SK-N-SH treated with all-trans-retinoic acid at 6 μM for 48 hours (cell line): ENCODE results near the gene MTOR.

Experiments used
- ATAC-seq: fragments of 200-7000 bp; cut with Tn5 transposase; 3 replicates; pipeline ENCODE4 v1.9.1; 2020; ENCODE audit warnings: mild to moderate bottlenecking, moderate library complexity
- ARNTL ChIP-seq: fragments of 450-650 bp; formaldehyde crosslinking; IDR thresholded peaks from 2 replicates; pipeline ENCODE4 v1.5.0; 2020; ENCODE audit warnings: low read depth, mild to moderate bottlenecking, moderate library complexity, borderline replicate concordance
- BACH2 ChIP-seq: fragments of 250-450 bp; sonication (Bioruptor Pico); IDR thresholded peaks from 2 replicates; pipeline ENCODE4 v1.9.0; 2021; ENCODE audit warnings: mild to moderate bottlenecking, borderline replicate concordance
- CSDC2 ChIP-seq: fragments of 250-450 bp; sonication (Bioruptor Pico); IDR thresholded peaks from 2 replicates; pipeline ENCODE4 v1.5.0; 2020; ENCODE audit warnings: mild to moderate bottlenecking, moderate library complexity
- ESRRG ChIP-seq: fragments of 250-450 bp; sonication (Bioruptor Pico); IDR thresholded peaks from 2 replicates; pipeline ENCODE4 v1.6.1; 2021; ENCODE audit warnings: mild to moderate bottlenecking
- GLIS3 ChIP-seq: fragments of 250-450 bp; sonication (Bioruptor Pico); IDR thresholded peaks from 2 replicates; pipeline ENCODE4 v1.5.0; 2020; ENCODE audit warnings: mild to moderate bottlenecking, moderate library complexity
- ISL1 ChIP-seq: fragments of 250-450 bp; sonication (Bioruptor Pico); IDR thresholded peaks from 2 replicates; pipeline ENCODE4 v2.1.2; 2022; ENCODE audit warnings: mild to moderate bottlenecking, moderate library complexity
- OSR1 ChIP-seq: fragments of 250-450 bp; sonication (Bioruptor Pico); IDR thresholded peaks from 2 replicates; pipeline ENCODE4 v1.8.0; 2022; ENCODE audit warnings: moderate library complexity, mild to moderate bottlenecking, inconsistent platforms
- PPARA ChIP-seq: fragments of 250-450 bp; sonication (Bioruptor Pico); IDR thresholded peaks from 2 replicates; pipeline ENCODE4 v1.5.0; 2020; ENCODE audit warnings: mild to moderate bottlenecking, borderline replicate concordance
- RARB ChIP-seq: fragments of 250-450 bp; sonication (Bioruptor Pico); IDR thresholded peaks from 2 replicates; pipeline ENCODE4 v1.8.0; 2021; ENCODE audit warnings: mild to moderate bottlenecking, moderate library complexity
- SNAI2 ChIP-seq: fragments of 250-450 bp; sonication (Bioruptor Pico); IDR thresholded peaks from 2 replicates; pipeline ENCODE4 v1.5.0; 2020; ENCODE audit warnings: mild to moderate bottlenecking, moderate library complexity
- TCF4 ChIP-seq: fragments of 250-450 bp; sonication (Bioruptor Pico); IDR thresholded peaks from 2 replicates; pipeline ENCODE4 v1.8.0; 2021; ENCODE audit warnings: mild to moderate bottlenecking, moderate library complexity, borderline replicate concordance
- ZC3H10 ChIP-seq: fragments of 250-450 bp; sonication (Bioruptor Pico); IDR thresholded peaks from 2 replicates; pipeline ENCODE4 v1.5.1; 2021; ENCODE audit warnings: mild to moderate bottlenecking, moderate library complexity
- ZFP3 ChIP-seq: fragments of 250-450 bp; sonication (Bioruptor Pico); IDR thresholded peaks from 2 replicates; pipeline ENCODE4 v1.5.0; 2020; ENCODE audit warnings: mild to moderate bottlenecking, moderate library complexity
- ZNF565 ChIP-seq: fragments of 450-650 bp; formaldehyde crosslinking; conservative IDR thresholded peaks from 2 replicates; pipeline ENCODE4 v1.5.0; 2020; ENCODE audit warnings: low read depth, mild to moderate bottlenecking, moderate library complexity
- ZNF70 ChIP-seq: fragments of 450-650 bp; formaldehyde crosslinking; IDR thresholded peaks from 2 replicates; pipeline ENCODE4 v1.5.0; 2020; ENCODE audit warnings: mild to moderate bottlenecking, moderate library complexity
- ZNF8 ChIP-seq: fragments of 450-650 bp; formaldehyde crosslinking; IDR thresholded peaks from 2 replicates; pipeline ENCODE4 v1.5.0; 2020; ENCODE audit warnings: mild to moderate bottlenecking, moderate library complexity
- TF ChIP-seq, protein P1 (sequence below): fragments of 250-450 bp; sonication (Bioruptor Pico); IDR thresholded peaks from 2 replicates; pipeline ENCODE4 v1.5.0; 2020; ENCODE audit warnings: mild to moderate bottlenecking, moderate library complexity
- TF ChIP-seq, protein P2 (sequence below): fragments of 250-450 bp; sonication (Bioruptor Pico); IDR thresholded peaks from 2 replicates; pipeline ENCODE4 v1.5.1; 2021; ENCODE audit warnings: mild to moderate bottlenecking, moderate library complexity
- TF ChIP-seq, protein P3 (sequence below): fragments of 250-450 bp; sonication (Bioruptor Pico); IDR thresholded peaks from 2 replicates; pipeline ENCODE4 v1.8.0; 2020; ENCODE audit warnings: mild to moderate bottlenecking, moderate library complexity, borderline replicate concordance
- TF ChIP-seq, protein P4 (sequence below): fragments of 250-450 bp; sonication (Bioruptor Pico); IDR thresholded peaks from 2 replicates; pipeline ENCODE4 v1.5.1; 2020; ENCODE audit warnings: low read depth, mild to moderate bottlenecking, moderate library complexity

MTOR gene

DNA sequence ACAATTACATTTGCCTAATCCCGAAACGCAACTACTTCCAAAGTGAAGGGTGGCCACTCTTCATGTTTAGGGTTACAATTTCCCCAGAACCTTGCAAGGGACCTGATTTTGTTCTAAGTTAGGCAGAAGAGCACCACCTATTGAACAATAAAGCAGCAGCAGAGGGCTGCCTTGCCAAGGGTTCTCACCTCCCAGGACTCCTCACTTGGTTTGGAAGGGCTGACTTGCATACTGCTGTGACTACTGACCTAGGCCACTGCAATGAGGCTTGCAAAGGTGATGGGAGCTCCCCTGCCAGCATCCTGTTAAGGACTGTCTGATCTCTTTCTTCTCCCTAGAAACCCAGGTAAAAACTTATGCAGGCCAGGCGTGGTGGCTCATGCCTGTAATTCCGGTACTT is 14.2 kb downstream of the MTOR start:
- TF ChIP-seq ARNTL = no peak
- TF ChIP-seq GLIS3 (CRISPR knock-in tag) = no peak
- TF ChIP-seq, protein P1, sequence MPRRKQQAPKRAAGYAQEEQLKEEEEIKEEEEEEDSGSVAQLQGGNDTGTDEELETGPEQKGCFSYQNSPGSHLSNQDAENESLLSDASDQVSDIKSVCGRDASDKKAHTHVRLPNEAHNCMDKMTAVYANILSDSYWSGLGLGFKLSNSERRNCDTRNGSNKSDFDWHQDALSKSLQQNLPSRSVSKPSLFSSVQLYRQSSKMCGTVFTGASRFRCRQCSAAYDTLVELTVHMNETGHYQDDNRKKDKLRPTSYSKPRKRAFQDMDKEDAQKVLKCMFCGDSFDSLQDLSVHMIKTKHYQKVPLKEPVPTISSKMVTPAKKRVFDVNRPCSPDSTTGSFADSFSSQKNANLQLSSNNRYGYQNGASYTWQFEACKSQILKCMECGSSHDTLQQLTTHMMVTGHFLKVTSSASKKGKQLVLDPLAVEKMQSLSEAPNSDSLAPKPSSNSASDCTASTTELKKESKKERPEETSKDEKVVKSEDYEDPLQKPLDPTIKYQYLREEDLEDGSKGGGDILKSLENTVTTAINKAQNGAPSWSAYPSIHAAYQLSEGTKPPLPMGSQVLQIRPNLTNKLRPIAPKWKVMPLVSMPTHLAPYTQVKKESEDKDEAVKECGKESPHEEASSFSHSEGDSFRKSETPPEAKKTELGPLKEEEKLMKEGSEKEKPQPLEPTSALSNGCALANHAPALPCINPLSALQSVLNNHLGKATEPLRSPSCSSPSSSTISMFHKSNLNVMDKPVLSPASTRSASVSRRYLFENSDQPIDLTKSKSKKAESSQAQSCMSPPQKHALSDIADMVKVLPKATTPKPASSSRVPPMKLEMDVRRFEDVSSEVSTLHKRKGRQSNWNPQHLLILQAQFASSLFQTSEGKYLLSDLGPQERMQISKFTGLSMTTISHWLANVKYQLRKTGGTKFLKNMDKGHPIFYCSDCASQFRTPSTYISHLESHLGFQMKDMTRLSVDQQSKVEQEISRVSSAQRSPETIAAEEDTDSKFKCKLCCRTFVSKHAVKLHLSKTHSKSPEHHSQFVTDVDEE (CRISPR knock-in tag) = no peak
- TF ChIP-seq ZC3H10 (CRISPR knock-in tag) = no peak
- no peak for TF ChIP-seq RARB (CRISPR knock-in tag)
- no peak for TF ChIP-seq ESRRG
- no peak for TF ChIP-seq ZNF565 (CRISPR knock-in tag)
- no peak for ATAC-seq

DNA sequence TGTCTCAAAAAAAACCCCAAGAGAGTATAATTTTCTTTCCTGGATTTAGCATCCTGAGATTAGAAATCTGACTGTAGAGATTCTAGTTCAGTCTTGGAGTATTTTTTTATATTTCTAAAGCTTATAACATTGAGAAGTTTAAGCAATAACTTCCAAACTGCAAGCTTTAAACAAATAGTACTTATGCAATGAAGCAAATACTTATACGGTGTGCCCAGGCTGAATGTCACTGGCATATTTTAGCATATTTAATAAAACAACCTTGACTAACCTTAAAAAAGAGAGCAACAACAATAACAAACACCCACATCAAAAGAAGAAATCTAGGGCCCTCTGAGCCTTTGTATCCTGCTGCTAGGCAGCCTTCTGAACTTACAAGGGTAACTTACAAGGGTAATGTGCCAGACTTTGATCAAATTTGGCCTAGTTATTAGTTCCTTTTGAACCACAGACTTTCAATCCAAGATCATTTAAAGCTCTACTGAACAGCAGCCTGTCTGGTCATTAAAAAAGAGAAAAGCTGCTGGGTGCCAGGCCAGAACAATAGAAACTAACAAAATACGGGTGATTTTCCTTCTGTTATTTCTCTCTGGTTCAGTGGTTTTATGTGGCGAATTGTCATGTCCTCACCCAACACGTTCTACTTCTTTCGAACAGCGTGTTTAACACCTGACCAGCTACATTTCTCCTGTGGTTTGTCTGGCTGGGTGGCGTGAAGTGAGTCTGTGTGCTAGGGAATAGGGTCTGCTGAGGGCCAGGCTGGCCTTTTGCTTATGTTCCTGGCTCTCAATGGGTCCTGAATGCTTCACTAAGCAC is 16.2 kb downstream of the MTOR start:
- no peak for ATAC-seq
- no peak for TF ChIP-seq ARNTL
- no peak for TF ChIP-seq OSR1 (CRISPR knock-in tag)
- no peak for TF ChIP-seq GLIS3 (CRISPR knock-in tag)
- TF ChIP-seq, protein P2, sequence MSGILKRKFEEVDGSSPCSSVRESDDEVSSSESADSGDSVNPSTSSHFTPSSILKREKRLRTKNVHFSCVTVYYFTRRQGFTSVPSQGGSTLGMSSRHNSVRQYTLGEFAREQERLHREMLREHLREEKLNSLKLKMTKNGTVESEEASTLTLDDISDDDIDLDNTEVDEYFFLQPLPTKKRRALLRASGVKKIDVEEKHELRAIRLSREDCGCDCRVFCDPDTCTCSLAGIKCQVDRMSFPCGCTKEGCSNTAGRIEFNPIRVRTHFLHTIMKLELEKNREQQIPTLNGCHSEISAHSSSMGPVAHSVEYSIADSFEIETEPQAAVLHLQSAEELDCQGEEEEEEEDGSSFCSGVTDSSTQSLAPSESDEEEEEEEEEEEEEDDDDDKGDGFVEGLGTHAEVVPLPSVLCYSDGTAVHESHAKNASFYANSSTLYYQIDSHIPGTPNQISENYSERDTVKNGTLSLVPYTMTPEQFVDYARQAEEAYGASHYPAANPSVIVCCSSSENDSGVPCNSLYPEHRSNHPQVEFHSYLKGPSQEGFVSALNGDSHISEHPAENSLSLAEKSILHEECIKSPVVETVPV = no peak
- TF ChIP-seq RARB (CRISPR knock-in tag) = no peak
- TF ChIP-seq BACH2 (CRISPR knock-in tag) = no peak
- no peak for TF ChIP-seq ZNF70
- no peak for TF ChIP-seq ZFP3
- TF ChIP-seq, protein P3, sequence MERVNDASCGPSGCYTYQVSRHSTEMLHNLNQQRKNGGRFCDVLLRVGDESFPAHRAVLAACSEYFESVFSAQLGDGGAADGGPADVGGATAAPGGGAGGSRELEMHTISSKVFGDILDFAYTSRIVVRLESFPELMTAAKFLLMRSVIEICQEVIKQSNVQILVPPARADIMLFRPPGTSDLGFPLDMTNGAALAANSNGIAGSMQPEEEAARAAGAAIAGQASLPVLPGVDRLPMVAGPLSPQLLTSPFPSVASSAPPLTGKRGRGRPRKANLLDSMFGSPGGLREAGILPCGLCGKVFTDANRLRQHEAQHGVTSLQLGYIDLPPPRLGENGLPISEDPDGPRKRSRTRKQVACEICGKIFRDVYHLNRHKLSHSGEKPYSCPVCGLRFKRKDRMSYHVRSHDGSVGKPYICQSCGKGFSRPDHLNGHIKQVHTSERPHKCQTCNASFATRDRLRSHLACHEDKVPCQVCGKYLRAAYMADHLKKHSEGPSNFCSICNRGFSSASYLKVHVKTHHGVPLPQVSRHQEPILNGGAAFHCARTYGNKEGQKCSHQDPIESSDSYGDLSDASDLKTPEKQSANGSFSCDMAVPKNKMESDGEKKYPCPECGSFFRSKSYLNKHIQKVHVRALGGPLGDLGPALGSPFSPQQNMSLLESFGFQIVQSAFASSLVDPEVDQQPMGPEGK (CRISPR knock-in tag) = no peak
- TF ChIP-seq ZNF8 = no peak
- TF ChIP-seq PPARA (CRISPR knock-in tag) = no peak
- no peak for TF ChIP-seq ZNF565 (CRISPR knock-in tag)
- TF ChIP-seq TCF4 (CRISPR knock-in tag) = no peak
- no peak for TF ChIP-seq ZC3H10 (CRISPR knock-in tag)
- TF ChIP-seq SNAI2 (CRISPR knock-in tag) = no peak
- TF ChIP-seq, all 23 proteins: peak for 0

DNA sequence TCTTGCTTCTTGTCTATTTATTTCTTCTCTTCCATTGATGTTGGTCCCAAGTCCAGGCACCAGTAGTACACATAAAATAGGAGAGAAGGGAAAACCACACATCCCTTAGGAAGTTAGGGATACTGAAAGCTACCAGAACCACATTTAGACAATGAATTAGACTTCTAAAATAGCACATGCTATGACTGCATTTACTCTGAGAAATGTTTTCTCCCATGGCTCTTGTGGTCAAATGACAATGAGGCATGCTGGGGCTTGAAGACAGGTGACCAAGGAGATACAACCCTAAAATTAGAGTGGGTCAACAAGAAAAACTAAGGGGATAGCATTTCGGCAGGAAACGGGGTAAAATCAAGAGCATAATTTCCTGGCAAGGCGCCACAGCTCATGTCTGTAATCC is 17.1 kb downstream of the MTOR start:
- ATAC-seq = no peak
- TF ChIP-seq CSDC2 (CRISPR knock-in tag) = no peak
- no peak for TF ChIP-seq ESRRG
- TF ChIP-seq ZNF565 (CRISPR knock-in tag) = no peak
- TF ChIP-seq ARNTL = no peak
- TF ChIP-seq, protein P4, sequence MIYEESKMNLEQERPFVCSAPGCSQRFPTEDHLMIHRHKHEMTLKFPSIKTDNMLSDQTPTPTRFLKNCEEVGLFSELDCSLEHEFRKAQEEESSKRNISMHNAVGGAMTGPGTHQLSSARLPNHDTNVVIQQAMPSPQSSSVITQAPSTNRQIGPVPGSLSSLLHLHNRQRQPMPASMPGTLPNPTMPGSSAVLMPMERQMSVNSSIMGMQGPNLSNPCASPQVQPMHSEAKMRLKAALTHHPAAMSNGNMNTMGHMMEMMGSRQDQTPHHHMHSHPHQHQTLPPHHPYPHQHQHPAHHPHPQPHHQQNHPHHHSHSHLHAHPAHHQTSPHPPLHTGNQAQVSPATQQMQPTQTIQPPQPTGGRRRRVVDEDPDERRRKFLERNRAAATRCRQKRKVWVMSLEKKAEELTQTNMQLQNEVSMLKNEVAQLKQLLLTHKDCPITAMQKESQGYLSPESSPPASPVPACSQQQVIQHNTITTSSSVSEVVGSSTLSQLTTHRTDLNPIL (CRISPR knock-in tag) = no peak
- TF ChIP-seq OSR1 (CRISPR knock-in tag) = no peak
- TF ChIP-seq ISL1 (CRISPR knock-in tag) = no peak
- no peak for TF ChIP-seq TCF4 (CRISPR knock-in tag)
- no peak for TF ChIP-seq RARB (CRISPR knock-in tag)
- no peak for TF ChIP-seq ZC3H10 (CRISPR knock-in tag)
- TF ChIP-seq, protein P1 (CRISPR knock-in tag) = no peak
- TF ChIP-seq, protein P3 (CRISPR knock-in tag) = no peak
